ENCODE data around the gene PICALM.
"Not testable (repeated sequence)": the region's sequence is repeated elsewhere in the genome, so short reads cannot be mapped to it uniquely, and the experiment has no call there.

The PICALM gene

GRCh38 chr11:86097980-86098379, 29.1 kb upstream of the PICALM start:
- Mint-ChIP-seq H3K4me1 (peaks cover 6% of the 10 kb centered on the region), H3K27me3 (no peaks in the 10 kb centered on the region), H3K4me3 (no peak overlapping the region), H3K36me3 (no peaks in the 10 kb centered on the region), H3K9me3 (no peaks in the 10 kb centered on the region), H3K27ac (no peak overlapping the region)
- ATAC-seq, result no peak

- Mint-ChIP-seq H3K4me3 (no peak overlapping the region), H3K27ac (no peak overlapping the region), H3K9me3 (no peaks in the 10 kb centered on the region), H3K36me3 (no peaks in the 10 kb centered on the region), H3K27me3 (no peaks in the 10 kb centered on the region), H3K4me1 (no peaks in the 10 kb centered on the region)
- no peak for ATAC-seq
Measured at GRCh38 chr11:86091566-86091965, 22.7 kb upstream of the PICALM start.

GRCh38 chr11:86091086-86091485, 22.2 kb upstream of the PICALM start:
- Mint-ChIP-seq H3K36me3 (no peaks in the 10 kb centered on the region), H3K27me3 (no peaks in the 10 kb centered on the region), H3K4me3 (no peak overlapping the region), H3K4me1 (no peaks in the 10 kb centered on the region), H3K27ac (no peak overlapping the region), H3K9me3 (no peaks in the 10 kb centered on the region)
- ATAC-seq, result no peak

- Mint-ChIP-seq H3K9me3 (no peaks in the 10 kb centered on the region), H3K27ac (no peak overlapping the region), H3K4me3 (no peak overlapping the region), H3K36me3 (no peaks in the 10 kb centered on the region), H3K4me1 (no peaks in the 10 kb centered on the region), H3K27me3 (no peaks in the 10 kb centered on the region)
- no peak for ATAC-seq
Measured at GRCh38 chr11:86089659-86090058, 20.8 kb upstream of the PICALM start.

- H3K36me3 Mint-ChIP-seq, H3K9me3 Mint-ChIP-seq, H3K27ac Mint-ChIP-seq, ATAC-seq, H3K27me3 Mint-ChIP-seq, H3K4me1 Mint-ChIP-seq, H3K4me3 Mint-ChIP-seq: not testable (repeated sequence)
Measured at GRCh38 chr11:86087688-86088087, 18.8 kb upstream of the PICALM start.

GRCh38 chr11:86087256-86087655, 18.4 kb upstream of the PICALM start:
- H3K27me3 Mint-ChIP-seq, result no peaks in the 10 kb centered on the region
- H3K4me3 Mint-ChIP-seq, result no peak overlapping the region
- H3K27ac Mint-ChIP-seq, result no peak overlapping the region

GRCh38 chr11:86081455-86081854, 12.6 kb upstream of the PICALM start:
- Mint-ChIP-seq H3K4me3 (no peak overlapping the region), H3K4me1 (no peaks in the 10 kb centered on the region), H3K27ac (no peak overlapping the region), H3K36me3 (no peaks in the 10 kb centered on the region), H3K9me3 (no peaks in the 10 kb centered on the region), H3K27me3 (no peaks in the 10 kb centered on the region)
- ATAC-seq, result no peak

More at GRCh38 chr11:86087256-86087655, 18.4 kb upstream of the PICALM start:
- Mint-ChIP-seq H3K9me3 (no peaks in the 10 kb centered on the region), H3K4me1 (no peaks in the 10 kb centered on the region), H3K36me3 (no peaks in the 10 kb centered on the region)
- no peak for ATAC-seq

- no peak overlapping the region for H3K27ac Mint-ChIP-seq
- no peaks in the 10 kb centered on the region for H3K9me3 Mint-ChIP-seq
- no peaks in the 10 kb centered on the region for H3K27me3 Mint-ChIP-seq
- no peaks in the 10 kb centered on the region for H3K4me1 Mint-ChIP-seq
- no peak overlapping the region for H3K4me3 Mint-ChIP-seq
- no peak for ATAC-seq
- no peaks in the 10 kb centered on the region for H3K36me3 Mint-ChIP-seq
Measured at GRCh38 chr11:86079421-86079820, 10.5 kb upstream of the PICALM start.

- H3K27me3 Mint-ChIP-seq, result no peaks in the 10 kb centered on the region
- ATAC-seq, result no peak
- H3K4me1 Mint-ChIP-seq, result peaks cover 9% of the 10 kb centered on the region
- H3K27ac Mint-ChIP-seq, result no peak overlapping the region
- H3K4me3 Mint-ChIP-seq, result no peak overlapping the region
- H3K36me3 Mint-ChIP-seq, result no peaks in the 10 kb centered on the region
- H3K9me3 Mint-ChIP-seq, result no peaks in the 10 kb centered on the region
Measured at GRCh38 chr11:86073948-86074347, 5.1 kb upstream of the PICALM start.

- H3K36me3 Mint-ChIP-seq, result peaks cover 9% of the 10 kb centered on the region
- H3K27ac Mint-ChIP-seq, result no peak overlapping the region
- no peaks in the 10 kb centered on the region for H3K9me3 Mint-ChIP-seq
- H3K4me3 Mint-ChIP-seq, result no peak overlapping the region
- no peak for ATAC-seq
- peaks cover 9% of the 10 kb centered on the region for H3K4me1 Mint-ChIP-seq
- H3K27me3 Mint-ChIP-seq, result no peaks in the 10 kb centered on the region
Measured at GRCh38 chr11:86072211-86072610, 3.3 kb upstream of the PICALM start.

GRCh38 chr11:86070142-86071056, 1.5 kb upstream of the PICALM start:
- peaks cover 9% of the 10 kb centered on the region for H3K36me3 Mint-ChIP-seq
- no peaks in the 10 kb centered on the region for H3K9me3 Mint-ChIP-seq
- peak overlapping the region; percentile 94 for H3K27ac Mint-ChIP-seq
- ATAC-seq, result no peak
- peaks cover 21% of the 10 kb centered on the region for H3K4me1 Mint-ChIP-seq
- H3K27me3 Mint-ChIP-seq, result no peaks in the 10 kb centered on the region
- H3K4me3 Mint-ChIP-seq, result peak overlapping the region; percentile 98

- Mint-ChIP-seq H3K27me3 (no peaks in the 10 kb centered on the region), H3K9me3 (no peaks in the 10 kb centered on the region), H3K4me1 (peaks cover 30% of the 10 kb centered on the region), H3K36me3 (peaks cover 9% of the 10 kb centered on the region), H3K27ac (peak overlapping the region; percentile 94), H3K4me3 (peak overlapping the region; percentile 98)
- ATAC-seq, result peak; percentile 68
Measured at GRCh38 chr11:86069408-86070101, 671 bp upstream of the PICALM start.

- no peaks in the 10 kb centered on the region for H3K27me3 Mint-ChIP-seq
- H3K4me3 Mint-ChIP-seq, result peak overlapping the region; percentile 98
- H3K36me3 Mint-ChIP-seq, result peaks cover 9% of the 10 kb centered on the region
- peak overlapping the region; percentile 94 for H3K27ac Mint-ChIP-seq
- peak; percentile 44 for ATAC-seq
- no peaks in the 10 kb centered on the region for H3K9me3 Mint-ChIP-seq
- H3K4me1 Mint-ChIP-seq, result peaks cover 41% of the 10 kb centered on the region
Measured at GRCh38 chr11:86068138-86068871, 579 bp downstream of the PICALM start.

GRCh38 chr11:86067851-86068137, 1.1 kb downstream of the PICALM start:
- H3K27me3 Mint-ChIP-seq, result no peaks in the 10 kb centered on the region
- no peaks in the 10 kb centered on the region for H3K9me3 Mint-ChIP-seq
- peak overlapping the region; percentile 94 for H3K27ac Mint-ChIP-seq
- no peak for ATAC-seq
- H3K4me1 Mint-ChIP-seq, result peaks cover 41% of the 10 kb centered on the region
- peaks cover 9% of the 10 kb centered on the region for H3K36me3 Mint-ChIP-seq
- peak overlapping the region; percentile 98 for H3K4me3 Mint-ChIP-seq

- ATAC-seq, result no peak
- Mint-ChIP-seq H3K27me3 (no peaks in the 10 kb centered on the region), H3K9me3 (no peaks in the 10 kb centered on the region), H3K4me3 (peak overlapping the region; percentile 98), H3K4me1 (peaks cover 41% of the 10 kb centered on the region), H3K36me3 (peaks cover 9% of the 10 kb centered on the region), H3K27ac (peak overlapping the region; percentile 94)
Measured at GRCh38 chr11:86067009-86067850, 1.7 kb downstream of the PICALM start.
